Fibroblast of upper back skin (primary cell): ENCODE results near the gene HDAC1.
"Not testable (repeated sequence)": the region's sequence is repeated elsewhere in the genome, so short reads cannot be mapped to it uniquely, and the experiment has no call there.

Experiments
- DNase-seq: peaks from one replicate; pipeline ENCODE4 v3.0.0-alpha.2; 2013

The HDAC1 gene

GRCh38 chr1:32291708-32292538 lies at the start of gene HDAC1:
Gene HDAC1, plus strand, starts transcription at chr1:32292083. Its CDS starts 87 bp downstream, at chr1:32292170.
- DNase-seq: peak; percentile 95

- no peak for DNase-seq
These were observed 49.5 kb upstream of the HDAC1 start for GRCh38 chr1:32242341-32242851.

GRCh38 chr1:32246888-32247273 lies 45.0 kb upstream of the HDAC1 start, which contains the start of gene FAM167B:
Gene FAM167B, plus strand, starts transcription at chr1:32247222. Its CDS starts 200 bp downstream, at chr1:32247422.
- peak; percentile 73 for DNase-seq

- DNase-seq: no peak
These were observed 44.4 kb upstream of the HDAC1 start for GRCh38 chr1:32247452-32247851.

- DNase-seq: peak; percentile 51
These were observed 43.6 kb upstream of the HDAC1 start for GRCh38 chr1:32247983-32248889.

- DNase-seq: peak; percentile 24
These were observed 41.9 kb upstream of the HDAC1 start for GRCh38 chr1:32249831-32250525.

- no peak for DNase-seq
These were observed 40.8 kb upstream of the HDAC1 start, which contains the start of gene LCK for GRCh38 chr1:32250893-32251716. Gene LCK, plus strand, starts transcription at chr1:32251265. Its CDS starts 23,065 bp downstream, at chr1:32274330.

- no peak for DNase-seq
These were observed 36.5 kb upstream of the HDAC1 start for GRCh38 chr1:32255072-32256071.

- no peak for DNase-seq
These were observed 35.2 kb upstream of the HDAC1 start for GRCh38 chr1:32256473-32257226.

- DNase-seq: no peak
These were observed 34.7 kb upstream of the HDAC1 start for GRCh38 chr1:32257227-32257508.

GRCh38 chr1:32263236-32263593 lies 28.7 kb upstream of the HDAC1 start:
- not testable (repeated sequence) for DNase-seq

GRCh38 chr1:32263744-32264143 lies 28.1 kb upstream of the HDAC1 start:
- no peak for DNase-seq

- no peak for DNase-seq
These were observed 26.0 kb upstream of the HDAC1 start for GRCh38 chr1:32265846-32266245.

GRCh38 chr1:32266921-32267591 lies 24.8 kb upstream of the HDAC1 start:
- peak; percentile 57 for DNase-seq

GRCh38 chr1:32269744-32270143 lies 22.1 kb upstream of the HDAC1 start:
- no peak for DNase-seq

GRCh38 chr1:32272557-32273390 lies 19.1 kb upstream of the HDAC1 start:
- DNase-seq: no peak

- DNase-seq: no peak
These were observed 18.3 kb upstream of the HDAC1 start for GRCh38 chr1:32273391-32274208.
